Measurements from ENCODE around the gene MPDU1.

MPDU1 gene

GRCh38 chr17:7557147-7557764, 26.4 kb upstream of the MPDU1 start:
- no peak overlapping the region for H3K4me3 Mint-ChIP-seq

GRCh38 chr17:7557775-7558543, 25.7 kb upstream of the MPDU1 start:
- Mint-ChIP-seq H3K36me3 (peaks cover 13 to 20% of the 10 kb centered on the region in 2 donors), H3K27ac (peak overlapping the region; percentile 97), H3K9me3 (no peaks in the 10 kb centered on the region), H3K4me3 (peak overlapping the region; percentile 93 to 98), H3K4me1 (peaks cover 64 to 81% of the 10 kb centered on the region in 2 donors), H3K27me3 (no peaks in the 10 kb centered on the region)
- DNase-seq (peak; percentile 76), ATAC-seq (replicated peaks) (peak; percentile 62 to 63)

More at GRCh38 chr17:7557147-7557764, 26.4 kb upstream of the MPDU1 start:
- peaks cover 61 to 79% of the 10 kb centered on the region in 2 donors for H3K4me1 Mint-ChIP-seq
- no peak overlapping the region for H3K27ac Mint-ChIP-seq
- H3K36me3 Mint-ChIP-seq, result peaks cover 9 to 13% of the 10 kb centered on the region in 2 donors
- no peak for DNase-seq
- no peaks in the 10 kb centered on the region for H3K27me3 Mint-ChIP-seq
- ATAC-seq (replicated peaks), result no peak
- H3K9me3 Mint-ChIP-seq, result no peaks in the 10 kb centered on the region

GRCh38 chr17:7558544-7559319, 24.9 kb upstream of the MPDU1 start, which contains the start of gene TNFSF13:
Gene TNFSF13, plus strand, starts transcription at chr17:7558750. Its CDS starts 290 bp downstream, at chr17:7559040.
- Mint-ChIP-seq H3K4me1 (peaks cover 59 to 76% of the 10 kb centered on the region in 2 donors), H3K27me3 (no peaks in the 10 kb centered on the region), H3K9me3 (no peaks in the 10 kb centered on the region), H3K27ac (peak within 1 kb of the TSS; percentile 97), H3K36me3 (peaks cover 12 to 20% of the 10 kb centered on the region in 2 donors), H3K4me3 (peak within 1 kb of the TSS; percentile 93 to 98)
- ATAC-seq (replicated peaks) (no peak), DNase-seq (no peak)

GRCh38 chr17:7559320-7560171, 24.1 kb upstream of the MPDU1 start:
- H3K36me3 Mint-ChIP-seq, result peaks cover 14 to 24% of the 10 kb centered on the region in 2 donors

GRCh38 chr17:7560172-7561027, 23.3 kb upstream of the MPDU1 start:
- DNase-seq (peak; percentile 59), ATAC-seq (replicated peaks) (peak; percentile 47 to 51)
- Mint-ChIP-seq H3K9me3 (no peaks in the 10 kb centered on the region), H3K27me3 (no peaks in the 10 kb centered on the region), H3K36me3 (peaks cover 18 to 30% of the 10 kb centered on the region in 2 donors), H3K4me1 (peaks cover 54 to 68% of the 10 kb centered on the region in 2 donors), H3K27ac (peak overlapping the region; percentile 99), H3K4me3 (peak overlapping the region; percentile 93 to 98)

More at GRCh38 chr17:7559320-7560171, 24.1 kb upstream of the MPDU1 start:
- H3K9me3 Mint-ChIP-seq, result no peaks in the 10 kb centered on the region
- H3K27ac Mint-ChIP-seq, result peak overlapping the region; percentile 99
- DNase-seq (no peak), ATAC-seq (replicated peaks) (no peak)
- no peaks in the 10 kb centered on the region for H3K27me3 Mint-ChIP-seq
- H3K4me3 Mint-ChIP-seq, result peak overlapping the region; percentile 93 to 98
- H3K4me1 Mint-ChIP-seq, result peaks cover 59 to 76% of the 10 kb centered on the region in 2 donors

GRCh38 chr17:7561028-7561575, 22.6 kb upstream of the MPDU1 start:
- ATAC-seq (replicated peaks) (peak; percentile 64 to 67), DNase-seq (peak; percentile 83)
- Mint-ChIP-seq H3K4me3 (peak overlapping the region; percentile 93 to 98), H3K9me3 (no peaks in the 10 kb centered on the region), H3K36me3 (peaks cover 24 to 37% of the 10 kb centered on the region in 2 donors), H3K27me3 (no peaks in the 10 kb centered on the region), H3K27ac (peak overlapping the region; percentile 99), H3K4me1 (peaks cover 51 to 64% of the 10 kb centered on the region in 2 donors)

GRCh38 chr17:7561589-7562207, 22.0 kb upstream of the MPDU1 start, which contains the start of gene SENP3:
Gene SENP3, plus strand, starts transcription at chr17:7561919. Its CDS starts 1,158 bp downstream, at chr17:7563077.
- DNase-seq (peak; percentile 88), ATAC-seq (replicated peaks) (peak; percentile 77 to 78)
- Mint-ChIP-seq H3K4me3 (peak within 1 kb of the TSS; percentile 93 to 98), H3K27ac (peak within 1 kb of the TSS; percentile 99), H3K9me3 (no peaks in the 10 kb centered on the region), H3K36me3 (peaks cover 26 to 40% of the 10 kb centered on the region in 2 donors), H3K27me3 (no peaks in the 10 kb centered on the region), H3K4me1 (peaks cover 47 to 60% of the 10 kb centered on the region in 2 donors)

GRCh38 chr17:7562208-7562605, 21.4 kb upstream of the MPDU1 start:
- Mint-ChIP-seq H3K36me3 (peaks cover 30 to 43% of the 10 kb centered on the region in 2 donors), H3K9me3 (no peaks in the 10 kb centered on the region), H3K4me1 (peaks cover 46 to 57% of the 10 kb centered on the region in 2 donors), H3K27ac (peak overlapping the region; percentile 99), H3K27me3 (no peaks in the 10 kb centered on the region), H3K4me3 (peak overlapping the region; percentile 93 to 98)
- DNase-seq (no peak), ATAC-seq (replicated peaks) (peak; percentile 9 to 12)

GRCh38 chr17:7563115-7563869, 20.4 kb upstream of the MPDU1 start:
- ATAC-seq (replicated peaks), result no peak
- Mint-ChIP-seq H3K27ac (peak overlapping the region; percentile 99), H3K9me3 (no peaks in the 10 kb centered on the region), H3K4me1 (peaks cover 38 to 53% of the 10 kb centered on the region in 2 donors), H3K4me3 (peak overlapping the region; percentile 93 to 98), H3K27me3 (no peaks in the 10 kb centered on the region), H3K36me3 (peaks cover 36 to 48% of the 10 kb centered on the region in 2 donors)
- no peak for DNase-seq

GRCh38 chr17:7569571-7569970, 14.1 kb upstream of the MPDU1 start:
- Mint-ChIP-seq H3K27ac (no peak overlapping the region), H3K4me3 (no peak overlapping the region), H3K27me3 (peaks cover 5 to 7% of the 10 kb centered on the region in 2 donors), H3K4me1 (peaks cover 15 to 51% of the 10 kb centered on the region in 2 donors), H3K36me3 (peaks cover 69 to 81% of the 10 kb centered on the region in 2 donors), H3K9me3 (peaks cover 1 to 3% of the 10 kb centered on the region in 2 donors)
- DNase-seq (no peak), ATAC-seq (replicated peaks) (no peak)

GRCh38 chr17:7570351-7570750, 13.3 kb upstream of the MPDU1 start:
- ATAC-seq (replicated peaks), result no peak
- H3K27me3 Mint-ChIP-seq, result peaks cover 5 to 7% of the 10 kb centered on the region in 2 donors
- H3K4me3 Mint-ChIP-seq, result peak overlapping the region in 1 of 2 donors; percentile 70
- peaks cover 1 to 3% of the 10 kb centered on the region in 2 donors for H3K9me3 Mint-ChIP-seq
- peak overlapping the region; percentile 32 for H3K27ac Mint-ChIP-seq
- DNase-seq, result no peak
- peaks cover 16 to 57% of the 10 kb centered on the region in 2 donors for H3K4me1 Mint-ChIP-seq
- H3K36me3 Mint-ChIP-seq, result peaks cover 70 to 84% of the 10 kb centered on the region in 2 donors

Measured in stimulated activated naive B cell treated with anti-CD40 and anti-IgM and Interleukin-4, amounts not matched to agents 10 μg/mL and 1 μg/mL and 100 μg/mL, for 72 hours (primary cell).